ENCODE measurements around the gene BAIAP2L1.

BAIAP2L1 gene

GRCh38 chr7:98280791-98281756 is 119.8 kb downstream of the BAIAP2L1 start, which contains the start of gene BRI3:
Gene BRI3 (plus strand): TSS chr7:98281686. CDS start chr7:98281796, 110 bp downstream.
- DNase-seq (ENCODE audit: low read depth) = peak; percentile 94
- peak within 1 kb of the TSS; percentile 56 for H3K4me3 ChIP-seq (ENCODE audit: low read depth, low read length)
- TF ChIP-seq MYC (IDR thresholded peaks at IDR 0.05; ENCODE audit: low read depth, low read length) (no peak), MAX (IDR thresholded peaks at IDR 0.05; ENCODE audit: low read depth, low read length) (0 out of 2 replicates have a peak, but pooled peaks have one; percentile 18), POLR2A (IDR thresholded peaks at IDR 0.05; ENCODE audit: extremely low read depth, insufficient read length) (peak; percentile 57), CTCF (IDR thresholded peaks at IDR 0.05; ENCODE audit: low read depth, low read length) (no peak)

- no peak for DNase-seq (ENCODE audit: low read depth)
- TF ChIP-seq POLR2A (IDR thresholded peaks at IDR 0.05; ENCODE audit: extremely low read depth, insufficient read length) = no peak
- TF ChIP-seq CTCF (IDR thresholded peaks at IDR 0.05; ENCODE audit: low read depth, low read length) = no peak
- no peak for TF ChIP-seq MYC (IDR thresholded peaks at IDR 0.05; ENCODE audit: low read depth, low read length)
- peak overlapping the region; percentile 56 for H3K4me3 ChIP-seq (ENCODE audit: low read depth, low read length)
Measured at GRCh38 chr7:98280296-98280695, 120.6 kb downstream of the BAIAP2L1 start.

- H3K4me3 ChIP-seq (ENCODE audit: low read depth, low read length) = no peak overlapping the region
- TF ChIP-seq POLR2A (IDR thresholded peaks at IDR 0.05; ENCODE audit: extremely low read depth, insufficient read length) (no peak), MAX (IDR thresholded peaks at IDR 0.05; ENCODE audit: low read depth, low read length) (no peak), CTCF (IDR thresholded peaks at IDR 0.05; ENCODE audit: low read depth, low read length) (no peak), MYC (IDR thresholded peaks at IDR 0.05; ENCODE audit: low read depth, low read length) (no peak)
- DNase-seq (ENCODE audit: low read depth) = no peak
Measured at GRCh38 chr7:98278936-98279335, 122.0 kb downstream of the BAIAP2L1 start.

GRCh38 chr7:98278408-98278807 is 122.5 kb downstream of the BAIAP2L1 start:
- H3K4me3 ChIP-seq (ENCODE audit: low read depth, low read length) = no peak overlapping the region
- DNase-seq (ENCODE audit: low read depth) = no peak
- TF ChIP-seq MYC (IDR thresholded peaks at IDR 0.05; ENCODE audit: low read depth, low read length) = no peak
- TF ChIP-seq MAX (IDR thresholded peaks at IDR 0.05; ENCODE audit: low read depth, low read length) = no peak
- TF ChIP-seq CTCF (IDR thresholded peaks at IDR 0.05; ENCODE audit: low read depth, low read length) = no peak
- no peak for TF ChIP-seq POLR2A (IDR thresholded peaks at IDR 0.05; ENCODE audit: extremely low read depth, insufficient read length)

- H3K4me3 ChIP-seq (ENCODE audit: low read depth, low read length) = no peak overlapping the region
- no peak for DNase-seq (ENCODE audit: low read depth)
- TF ChIP-seq CTCF (IDR thresholded peaks at IDR 0.05; ENCODE audit: low read depth, low read length) (no peak), MAX (IDR thresholded peaks at IDR 0.05; ENCODE audit: low read depth, low read length) (no peak), POLR2A (IDR thresholded peaks at IDR 0.05; ENCODE audit: extremely low read depth, insufficient read length) (no peak), MYC (IDR thresholded peaks at IDR 0.05; ENCODE audit: low read depth, low read length) (no peak)
Measured at GRCh38 chr7:98276241-98276761, 124.6 kb downstream of the BAIAP2L1 start.

Measured in NB4 (cell line).